Fibroblast of skin of back (primary cell): ENCODE data around the gene PIBF1.

ENCODE experiments used
- DNase-seq: peaks from one replicate; pipeline ENCODE4 v3.0.0-alpha.2; 2013

PIBF1 gene

DNA sequence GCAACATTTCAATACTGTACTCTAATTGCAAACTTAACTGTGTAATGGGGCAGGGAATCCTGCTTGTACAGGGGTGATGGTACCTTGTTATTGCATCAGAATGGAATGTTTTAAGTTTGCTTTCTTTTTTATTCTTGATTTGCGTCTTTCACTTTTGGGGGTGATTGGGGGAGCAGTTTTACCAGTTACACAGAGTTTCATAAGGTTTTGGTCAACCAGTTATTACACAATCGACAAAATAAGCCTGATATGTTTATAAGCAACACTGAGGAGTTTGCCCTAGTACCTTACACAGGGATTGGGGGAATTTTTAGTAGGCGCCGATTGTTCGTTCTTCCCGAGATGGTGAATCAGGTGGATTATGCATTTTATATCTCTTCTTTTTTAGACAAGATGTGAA, 279.5 kb downstream of the PIBF1 start:
- DNase-seq, result no peak

DNA sequence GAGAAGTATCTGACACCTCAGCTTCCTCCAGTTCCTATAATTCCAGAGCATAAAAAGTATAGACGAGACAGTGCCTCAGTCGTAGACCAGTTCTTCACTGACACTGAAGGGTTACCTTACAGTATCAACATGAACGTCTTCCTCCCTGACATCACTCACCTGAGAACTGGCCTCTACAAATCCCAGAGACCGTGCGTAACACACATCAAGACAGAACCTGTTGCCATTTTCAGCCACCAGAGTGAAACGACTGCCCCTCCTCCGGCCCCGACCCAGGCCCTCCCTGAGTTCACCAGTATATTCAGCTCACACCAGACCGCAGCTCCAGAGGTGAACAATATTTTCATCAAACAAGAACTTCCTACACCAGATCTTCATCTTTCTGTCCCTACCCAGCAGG, 279.9 kb downstream of the PIBF1 start:
- no peak for DNase-seq

DNA sequence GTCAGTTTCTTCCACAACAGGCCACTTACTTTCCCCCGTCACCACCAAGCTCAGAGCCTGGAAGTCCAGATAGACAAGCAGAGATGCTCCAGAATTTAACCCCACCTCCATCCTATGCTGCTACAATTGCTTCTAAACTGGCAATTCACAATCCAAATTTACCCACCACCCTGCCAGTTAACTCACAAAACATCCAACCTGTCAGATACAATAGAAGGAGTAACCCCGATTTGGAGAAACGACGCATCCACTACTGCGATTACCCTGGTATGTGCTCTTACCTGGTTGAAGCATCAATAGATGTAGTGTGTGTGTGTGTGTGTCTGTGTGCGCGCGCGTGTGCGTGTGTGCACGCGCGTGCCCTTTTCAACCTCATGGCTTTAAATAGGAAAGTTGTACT, 280.5 kb downstream of the PIBF1 start:
- no peak for DNase-seq

DNA sequence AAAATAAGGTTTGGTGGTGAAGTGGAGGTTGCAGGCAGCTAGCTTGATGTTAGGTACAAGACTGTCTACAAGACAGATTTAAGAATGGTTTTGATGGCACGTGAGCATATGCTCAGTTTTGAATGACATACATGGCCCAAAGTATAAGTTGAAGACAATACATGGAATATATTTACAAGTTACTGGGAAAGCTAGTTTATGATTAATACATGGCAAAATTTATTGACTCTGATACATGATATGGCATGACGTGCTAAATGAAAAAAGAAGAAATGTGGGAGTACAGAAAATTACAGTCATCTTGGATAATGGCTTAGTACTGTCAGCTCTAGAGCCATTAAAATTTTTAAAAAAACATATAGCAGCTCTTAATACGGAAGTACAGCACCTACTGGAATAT, 281.2 kb downstream of the PIBF1 start:
- no peak for DNase-seq

DNA sequence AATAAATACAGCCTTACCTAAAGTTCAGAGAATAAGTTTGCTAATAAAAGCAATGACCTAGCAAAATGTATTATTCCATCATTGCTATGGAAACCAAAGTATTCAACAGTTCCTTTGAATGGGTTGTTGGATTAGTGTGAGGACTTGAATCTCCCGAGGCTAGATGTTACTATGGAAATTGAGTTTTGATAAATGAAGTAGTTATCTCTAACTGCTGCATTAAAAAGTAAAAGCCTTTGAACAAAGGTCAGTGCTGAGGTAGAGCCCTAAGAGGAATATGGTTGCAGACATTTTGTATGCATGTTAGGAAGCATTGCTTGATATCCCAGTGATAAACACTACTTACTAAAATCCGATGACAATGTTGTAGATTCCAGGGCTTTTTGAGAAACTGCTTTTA, 283.1 kb downstream of the PIBF1 start:
- DNase-seq, result no peak

DNA sequence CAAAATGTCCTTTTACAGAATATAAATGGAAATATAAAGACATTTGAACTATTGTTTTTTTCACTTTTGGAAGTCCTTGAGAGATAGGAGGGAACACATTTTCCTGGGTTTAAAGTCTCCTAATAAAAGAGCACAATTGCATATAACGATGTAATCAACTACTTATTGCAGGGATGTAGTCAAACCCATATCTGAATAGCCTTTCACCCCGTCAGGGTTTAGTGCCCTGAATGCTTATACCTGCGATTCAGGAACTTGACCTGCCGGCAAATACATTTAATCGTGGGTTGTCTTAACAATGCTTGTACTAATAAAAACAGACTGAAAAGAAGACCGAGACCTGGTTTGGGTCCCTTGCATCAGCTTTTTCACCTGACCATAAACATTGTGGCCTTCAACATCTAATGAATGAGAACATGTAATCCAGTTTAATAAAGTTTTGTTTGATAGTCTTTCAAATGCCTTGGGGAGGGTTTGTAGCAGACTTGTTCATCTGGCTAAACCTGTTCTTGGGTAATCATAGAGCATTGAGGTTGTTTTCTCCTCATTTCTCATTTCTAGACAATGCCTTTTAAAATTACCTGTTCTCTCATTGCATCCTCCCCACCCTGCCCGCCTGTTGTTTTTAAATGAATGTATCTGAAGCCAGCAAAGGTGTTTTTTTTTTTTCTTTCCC, 283.9 kb downstream of the PIBF1 start:
- DNase-seq, result no peak
